ENCODE measurements around the gene RIN1.
"Not testable (repeated sequence)": the region's sequence is repeated elsewhere in the genome, so short reads cannot be mapped to it uniquely, and the experiment has no call there.

The RIN1 gene

DNA sequence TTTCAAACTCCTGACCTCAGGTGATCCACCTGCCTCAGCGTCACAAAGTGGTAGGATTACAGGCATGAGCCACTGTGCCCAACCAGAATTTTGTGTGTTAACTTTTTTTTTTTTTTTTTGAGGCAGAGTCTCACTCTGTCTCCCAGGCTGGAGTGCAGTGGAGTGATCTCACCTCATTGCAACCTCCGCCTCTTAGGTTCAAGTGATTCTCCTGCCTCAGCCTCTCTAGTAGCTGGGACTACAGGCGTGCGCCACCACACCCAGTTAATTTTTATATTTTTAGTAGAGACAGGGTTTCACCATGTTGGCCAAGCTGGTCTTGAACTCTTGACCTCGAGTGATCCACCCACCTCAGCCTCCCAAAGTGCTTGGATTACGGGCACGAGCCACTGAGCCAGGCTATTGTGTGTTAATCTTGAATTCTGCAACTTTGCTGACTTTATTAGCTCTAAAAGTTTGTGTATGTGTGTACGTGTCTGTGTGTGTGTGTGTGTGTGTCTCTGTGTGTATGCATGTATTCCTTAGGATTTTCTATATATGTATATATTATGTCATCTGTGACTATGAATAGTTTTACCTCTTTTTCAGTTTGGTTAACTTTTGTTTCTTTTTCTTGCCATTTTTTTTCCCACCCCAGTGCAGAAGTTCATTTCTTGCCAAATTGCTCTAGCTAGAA, 14.5 kb upstream of the RIN1 start:
- DNase-seq = not testable (repeated sequence)

DNA sequence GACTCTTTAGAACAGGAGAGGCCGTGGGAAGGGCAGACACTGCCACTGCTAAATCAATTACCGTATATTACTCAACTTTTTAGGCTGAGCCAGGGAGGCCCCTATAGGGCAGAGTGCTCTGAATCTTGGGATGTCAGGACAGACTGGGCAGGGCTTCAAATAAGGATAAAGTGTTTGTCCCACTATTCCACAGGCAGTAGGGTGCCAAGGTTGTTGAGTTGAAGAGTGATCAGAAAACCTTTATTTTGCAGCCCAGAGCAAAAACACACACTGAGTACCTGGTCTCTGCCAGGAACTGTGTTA, 12.8 kb upstream of the RIN1 start:
- DNase-seq = no peak

DNA sequence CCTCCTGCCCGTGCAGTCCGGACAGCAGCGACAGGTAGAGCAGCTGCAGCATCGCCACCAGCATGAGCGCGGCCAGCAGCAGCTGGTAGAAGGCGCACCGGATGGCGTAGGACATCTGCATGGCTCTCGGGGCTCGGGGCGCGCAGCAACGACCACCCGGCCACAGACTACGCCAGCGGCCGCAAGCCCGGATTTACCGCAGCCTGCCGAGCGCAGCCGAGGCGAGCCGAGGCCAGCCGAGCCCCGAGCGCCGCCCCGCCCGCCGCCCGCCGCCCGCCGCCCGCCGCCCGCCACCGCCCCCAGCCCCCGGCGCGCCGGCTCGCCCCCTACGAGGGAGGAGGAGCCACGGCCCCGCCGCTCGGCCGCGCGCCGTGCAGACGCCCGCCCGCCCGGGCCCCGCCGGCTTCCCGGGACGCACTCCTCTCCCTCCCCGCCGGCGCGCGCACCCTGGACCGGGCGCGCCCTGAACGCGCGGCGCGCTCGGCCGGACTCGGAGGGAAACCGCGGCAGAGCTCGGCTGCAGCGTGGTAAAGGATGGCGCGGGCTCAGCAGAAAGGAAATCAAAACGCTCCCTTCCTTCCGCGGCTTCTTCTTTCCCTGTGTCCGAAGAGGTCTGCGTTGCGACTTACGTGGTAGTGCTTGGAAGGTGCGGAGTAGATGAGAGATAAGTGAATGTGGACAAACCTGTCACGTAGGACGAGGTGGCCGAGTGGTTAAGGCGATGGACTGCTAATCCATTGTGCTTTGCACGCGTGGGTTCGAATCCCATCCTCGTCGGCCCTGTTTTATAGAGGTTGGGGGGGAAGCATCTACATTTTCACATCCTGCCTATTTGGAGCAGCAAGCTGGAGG, 11.4 kb upstream of the RIN1 start, which contains the start of gene B4GAT1:
TSS of gene B4GAT1 (minus strand) at position 205 of the 852 bp plus-strand sequence. CDS start at position 121, 84 bp downstream.
- DNase-seq = peak; percentile 42

DNA sequence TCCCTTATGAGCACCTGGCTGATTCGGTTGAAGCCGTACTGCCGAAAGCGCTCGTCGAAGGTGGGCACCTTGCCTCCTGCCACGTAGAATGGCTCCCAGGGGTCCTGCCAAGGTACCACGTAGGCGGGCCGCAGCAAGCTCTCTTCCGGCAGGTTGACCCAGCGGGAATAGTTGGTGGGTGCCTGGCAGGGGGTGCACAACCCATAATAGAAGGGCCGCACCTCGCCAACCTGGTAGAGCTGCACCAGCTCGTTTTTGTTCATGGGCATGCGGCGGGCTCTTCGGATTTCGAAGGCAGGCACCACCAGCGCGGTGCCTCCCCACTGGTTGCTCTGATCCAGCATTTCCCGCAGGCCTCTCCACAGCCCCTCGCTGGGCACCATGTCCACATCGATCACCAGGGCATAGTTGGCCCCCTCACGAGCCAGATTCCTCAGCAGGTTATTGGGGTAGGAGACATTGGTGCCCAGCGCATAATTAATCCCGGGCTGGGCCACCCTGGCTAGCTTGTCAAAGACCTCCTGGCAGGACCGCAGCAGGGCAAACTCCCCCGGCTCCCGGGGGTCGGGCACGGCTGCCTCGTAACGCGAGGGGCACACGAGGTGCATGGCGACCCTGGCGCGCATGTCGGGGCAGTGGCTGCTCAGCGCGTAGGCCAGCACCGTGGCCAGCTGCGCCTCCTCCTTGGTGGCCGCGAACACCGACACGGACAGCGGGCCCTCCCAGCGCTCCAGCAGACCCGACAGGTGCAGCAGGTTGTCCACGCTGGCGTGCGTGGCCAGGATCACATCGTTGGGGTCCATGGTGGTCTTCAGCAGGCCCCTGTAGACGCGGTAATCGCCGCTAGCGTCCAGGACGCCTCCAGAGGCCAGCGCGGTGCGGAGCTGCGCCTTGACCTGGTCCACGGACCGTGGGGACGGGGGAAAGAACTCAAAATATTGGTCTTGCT, 10.5 kb upstream of the RIN1 start:
- DNase-seq = no peak

DNA sequence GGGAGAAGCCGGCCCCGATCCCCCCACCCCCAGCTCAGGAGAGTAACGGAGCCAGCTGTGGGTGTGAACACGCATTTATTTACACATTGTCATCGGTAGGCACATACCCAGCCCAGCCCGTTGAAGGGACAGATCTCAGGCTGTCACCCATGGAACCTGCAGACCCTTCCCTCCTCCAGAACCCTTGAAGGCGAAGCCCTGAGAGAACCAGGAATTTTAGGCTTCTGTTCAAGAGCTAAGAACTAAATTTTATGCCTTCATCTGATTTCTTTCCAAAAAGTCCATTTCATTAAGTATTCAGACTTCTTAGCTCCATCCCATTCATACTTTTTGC, 9.0 kb upstream of the RIN1 start:
- DNase-seq = no peak

DNA sequence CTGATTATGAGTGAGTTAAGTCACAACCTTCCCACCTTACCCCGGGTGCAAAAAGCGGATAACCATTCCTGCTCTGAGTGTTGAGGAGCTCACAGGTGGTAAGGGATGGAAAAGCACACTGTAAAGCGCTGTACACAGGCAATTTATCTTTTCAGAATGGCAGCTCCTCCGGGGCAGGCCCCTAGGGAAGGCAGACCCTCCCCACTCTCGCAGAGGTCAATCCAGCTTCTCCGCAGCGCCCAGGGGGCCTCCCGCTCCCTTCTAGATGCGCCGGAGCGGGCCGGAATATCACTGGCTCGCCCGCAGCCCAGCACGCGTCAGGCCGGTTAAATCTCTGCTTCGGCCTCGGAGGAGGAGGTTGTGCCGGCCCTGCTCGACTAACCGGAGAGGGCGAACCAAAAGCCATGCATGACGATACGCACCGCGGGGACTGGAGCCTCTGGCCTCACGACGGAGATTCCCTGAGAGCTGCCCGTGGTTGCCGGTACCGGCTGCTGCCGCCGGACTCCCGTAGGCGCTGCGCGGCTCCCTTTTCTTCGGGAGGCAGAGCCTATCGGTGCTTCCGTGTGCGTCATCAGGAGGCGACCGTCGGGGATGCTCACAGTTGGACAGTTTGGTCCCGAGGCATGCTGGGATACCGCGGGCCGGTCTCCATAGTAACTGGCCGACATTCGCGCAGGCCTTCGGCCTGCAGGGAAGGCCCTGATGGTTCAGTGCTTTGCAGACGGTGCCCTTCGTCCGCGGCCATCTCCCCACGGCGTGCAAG, 8.5 kb upstream of the RIN1 start, which contains the start of gene BRMS1:
TSS of gene BRMS1 (minus strand) at position 555 of the 766 bp plus-strand sequence. CDS start 2,870 bp downstream, outside the sequence.
- peak; percentile 83 for DNase-seq

DNA sequence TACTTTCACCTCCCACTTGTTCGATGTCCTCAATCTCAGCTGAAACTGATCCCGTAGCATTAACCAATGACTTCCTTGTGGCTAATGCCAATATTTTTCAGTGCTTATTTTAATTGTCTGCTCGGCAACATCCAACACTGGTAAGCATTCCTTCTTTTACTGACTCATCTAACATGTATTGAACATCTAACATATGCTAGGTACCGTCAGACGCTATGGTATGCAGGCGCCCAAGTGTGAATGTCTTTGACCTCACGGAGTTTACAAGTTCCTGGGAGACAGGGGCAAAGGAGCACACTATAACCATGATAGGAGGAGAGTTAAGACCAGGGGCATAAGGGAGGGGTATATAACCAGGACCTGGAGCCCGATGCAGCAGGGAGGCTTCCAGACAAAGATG, 6.9 kb upstream of the RIN1 start:
- no peak for DNase-seq

DNA sequence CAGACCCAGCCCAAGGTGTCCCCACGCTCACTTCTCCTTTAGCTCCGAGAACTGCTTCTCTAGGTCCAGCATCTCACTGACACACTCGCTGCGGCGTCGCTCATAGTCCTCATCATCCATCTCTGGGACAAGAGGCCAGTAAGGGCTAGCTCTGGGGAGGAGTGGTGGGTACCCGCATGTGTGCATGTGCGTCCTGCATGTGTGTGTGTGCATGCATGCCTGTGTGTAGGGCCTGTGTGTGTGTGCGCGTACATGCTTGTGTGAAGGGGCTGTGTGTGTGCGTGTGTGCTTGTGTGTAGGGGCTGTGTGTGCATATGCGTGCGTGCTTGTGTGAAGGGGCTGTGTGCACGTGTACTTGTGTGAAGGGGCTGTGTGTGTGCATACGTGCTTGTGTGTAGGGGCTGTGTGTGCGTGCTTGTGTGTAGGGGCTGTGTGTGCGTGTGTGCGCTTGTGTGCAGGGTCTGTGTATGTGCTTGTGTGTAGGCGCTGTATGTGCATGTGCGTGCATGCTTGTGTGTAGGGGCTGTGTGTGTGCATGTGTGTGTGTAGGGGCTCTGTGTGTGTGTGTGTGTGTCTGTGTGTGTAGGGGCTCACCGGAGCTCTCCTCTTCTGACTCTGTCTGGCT, 5.4 kb upstream of the RIN1 start:
- DNase-seq = no peak

DNA sequence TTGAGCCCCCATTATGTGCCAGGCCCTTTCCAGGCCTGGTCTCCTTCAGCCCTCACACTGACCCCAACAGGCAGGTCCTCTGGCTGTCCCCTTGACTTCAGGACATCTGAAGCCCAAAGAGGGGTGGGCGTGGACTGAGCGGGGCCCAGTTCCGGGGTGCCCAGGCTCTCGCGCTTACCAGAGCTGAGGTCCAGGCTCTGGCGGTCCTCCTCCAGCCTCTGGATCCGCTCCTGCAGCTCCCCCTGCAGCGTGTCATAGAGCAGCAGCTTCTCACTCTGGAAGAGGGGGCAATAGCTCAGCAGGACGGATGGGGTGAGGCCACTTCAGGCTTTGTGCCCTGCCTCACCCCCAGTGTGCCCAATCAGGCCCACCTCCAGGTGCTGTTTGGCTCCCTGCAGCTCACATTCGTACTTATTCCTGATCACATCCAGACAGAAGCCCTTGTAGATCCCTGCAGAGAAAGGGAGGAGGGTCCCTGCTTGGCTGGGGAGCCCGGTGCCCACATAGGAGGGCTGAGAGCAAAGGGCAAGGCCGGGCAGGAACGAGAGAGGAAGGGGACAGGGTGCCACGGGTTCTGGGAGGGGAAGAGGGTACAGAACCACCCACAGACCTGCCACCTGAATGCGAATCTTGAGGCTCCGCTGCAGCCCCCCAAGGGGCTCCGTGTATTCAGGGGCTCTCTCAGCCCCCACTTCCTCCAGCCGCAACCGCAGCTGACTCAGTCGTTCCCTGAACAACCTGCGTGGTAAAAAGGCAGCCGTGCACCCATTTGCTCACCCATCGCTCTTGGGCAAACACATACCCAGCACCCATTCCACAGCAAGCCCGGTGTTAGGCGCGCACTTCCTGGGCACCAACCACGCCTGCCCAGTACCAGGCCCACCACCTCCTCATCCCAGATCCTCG, 4.6 kb upstream of the RIN1 start:
- DNase-seq = no peak

DNA sequence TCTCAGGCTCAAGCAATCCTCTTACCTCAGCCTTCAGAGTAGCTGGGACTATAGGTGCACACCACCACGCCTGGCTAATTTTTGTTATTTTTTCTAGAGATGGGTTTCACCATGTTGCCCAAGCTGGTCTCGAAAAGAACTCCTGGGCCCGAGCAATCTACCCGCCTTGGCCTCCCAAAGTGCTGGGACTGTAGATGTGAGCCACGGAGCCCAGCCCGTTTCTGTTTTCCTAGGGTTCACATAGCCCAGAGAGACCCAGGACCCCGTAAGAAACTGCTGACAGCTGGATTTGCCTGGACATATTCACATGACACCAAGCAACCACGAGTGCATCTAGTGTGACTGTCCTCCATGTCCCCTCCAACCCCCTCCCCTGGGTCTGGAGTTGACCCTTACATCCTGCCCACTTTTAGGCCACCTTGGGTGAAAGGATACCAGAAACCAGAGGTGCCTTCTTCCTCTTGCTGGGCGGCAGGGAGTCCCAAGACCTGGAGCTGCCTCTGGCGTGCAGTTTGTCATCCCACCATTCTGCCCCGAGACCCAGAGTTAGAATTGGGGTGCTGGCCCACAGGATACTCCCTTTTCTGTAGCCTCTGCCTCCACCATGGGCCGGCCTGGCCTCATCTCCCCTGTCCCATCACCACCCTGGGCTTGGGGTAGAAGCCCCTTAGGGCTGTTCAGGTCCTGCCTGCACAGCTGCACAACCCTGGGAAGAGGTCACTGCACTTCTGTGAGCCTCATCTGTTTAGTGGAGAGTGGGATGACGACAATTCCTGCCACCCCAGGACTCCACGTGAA, 3.7 kb upstream of the RIN1 start:
- no peak for DNase-seq

DNA sequence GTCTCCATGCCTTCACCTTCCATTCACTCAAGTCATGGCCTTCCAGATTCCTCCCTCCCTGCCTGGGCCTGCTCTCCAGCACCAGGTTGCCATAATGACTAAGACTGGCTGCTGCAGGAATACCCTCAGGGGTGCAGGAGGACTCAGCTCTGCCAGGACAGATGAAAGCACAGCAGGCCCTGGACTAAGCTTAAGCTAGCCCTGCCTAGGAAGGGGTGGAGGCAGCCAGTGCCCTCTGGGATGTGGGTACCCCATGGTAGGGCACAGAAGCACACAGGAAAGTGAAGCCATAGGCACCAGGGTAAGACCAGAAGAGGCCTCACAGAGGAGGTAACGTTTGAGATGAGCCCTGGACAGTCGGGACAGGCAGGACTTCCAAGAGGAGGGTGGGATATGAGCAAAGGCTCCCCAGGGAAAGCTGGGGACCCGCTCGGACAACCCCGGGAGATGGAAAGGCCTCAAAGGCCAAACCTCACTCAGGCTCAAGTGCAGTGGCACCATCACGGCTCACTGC, 3.0 kb upstream of the RIN1 start:
- no peak for DNase-seq

DNA sequence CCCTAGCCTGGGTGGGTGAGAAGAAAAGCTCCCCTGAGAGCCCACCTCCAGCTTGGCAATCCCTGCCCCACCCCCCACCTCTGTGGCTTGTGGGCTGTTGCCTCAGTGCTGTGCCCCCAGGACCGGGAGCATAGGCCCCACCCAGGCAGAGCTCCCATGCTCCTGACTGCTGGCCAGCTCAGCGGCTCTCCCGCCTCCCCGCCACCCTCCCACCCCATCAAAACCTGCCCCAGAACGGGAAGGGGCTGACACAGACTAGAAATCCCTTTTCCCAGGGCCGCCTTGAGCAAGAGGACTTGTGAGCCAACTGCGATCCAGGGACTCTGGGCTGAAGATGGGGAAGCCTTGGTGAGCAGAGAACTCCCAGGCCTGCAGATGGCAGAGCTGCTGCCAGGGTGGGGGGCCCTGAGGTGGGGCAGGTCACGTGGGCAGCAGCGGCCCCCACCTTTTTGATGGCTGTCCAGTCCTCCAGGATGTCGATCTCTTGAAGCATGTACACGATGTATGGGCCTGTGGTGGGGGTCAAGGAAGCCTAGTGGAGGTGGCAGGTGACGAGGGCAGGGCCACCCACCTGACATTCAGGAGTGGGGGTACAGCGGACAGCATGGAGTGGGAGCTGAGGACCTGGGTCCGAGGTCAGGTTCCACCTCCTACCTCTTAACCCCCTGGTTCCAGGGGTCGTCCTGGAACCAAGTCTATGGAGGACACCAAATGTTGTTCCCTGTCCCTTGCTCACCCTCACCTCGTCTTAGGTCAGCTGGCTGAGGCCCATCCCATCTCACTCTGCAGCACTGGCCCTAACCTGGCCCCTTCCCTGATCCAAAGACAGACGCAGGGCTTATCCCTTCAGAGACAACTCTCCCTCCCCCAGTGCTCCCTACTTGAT, 2.3 kb upstream of the RIN1 start:
- DNase-seq = no peak

DNA sequence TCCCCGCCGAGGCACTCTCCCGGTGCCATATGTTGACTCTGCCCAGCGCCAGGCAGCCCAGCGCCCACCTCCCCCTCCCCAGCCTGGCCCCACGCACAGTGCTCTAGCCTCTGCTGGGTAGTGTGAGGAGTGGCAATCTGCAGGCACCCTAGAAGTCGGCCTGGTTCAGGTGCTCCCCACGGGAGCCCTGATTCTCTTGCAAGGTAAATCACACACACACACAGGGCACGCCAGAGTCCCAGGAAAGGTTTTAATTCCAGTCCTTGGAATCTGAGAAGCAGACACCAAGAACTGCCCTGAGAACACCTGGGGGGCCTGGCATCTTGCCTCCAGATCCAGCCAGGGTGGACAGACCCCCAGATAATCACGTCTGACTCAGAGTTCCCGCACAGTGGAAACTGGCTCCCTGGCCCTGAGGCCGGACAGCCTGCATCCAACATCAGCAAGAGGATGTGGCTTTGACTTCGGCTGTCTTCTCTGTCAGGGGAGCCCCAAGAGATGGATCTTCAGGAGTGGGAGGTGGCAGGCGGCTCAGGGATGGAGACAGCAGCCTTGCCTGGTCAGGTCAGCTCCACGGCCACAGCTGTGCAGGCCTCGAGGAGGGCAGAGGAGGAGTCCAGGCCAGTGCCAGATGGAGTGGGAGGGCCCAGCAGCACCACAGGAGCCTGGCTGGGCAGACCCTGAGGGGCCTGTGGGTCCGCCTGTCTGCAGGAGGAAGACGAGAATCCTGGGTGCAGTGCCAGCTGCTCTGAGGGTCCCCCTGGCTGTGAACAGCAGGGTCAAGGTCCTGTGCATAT, 1.1 kb upstream of the RIN1 start:
- DNase-seq = no peak

DNA sequence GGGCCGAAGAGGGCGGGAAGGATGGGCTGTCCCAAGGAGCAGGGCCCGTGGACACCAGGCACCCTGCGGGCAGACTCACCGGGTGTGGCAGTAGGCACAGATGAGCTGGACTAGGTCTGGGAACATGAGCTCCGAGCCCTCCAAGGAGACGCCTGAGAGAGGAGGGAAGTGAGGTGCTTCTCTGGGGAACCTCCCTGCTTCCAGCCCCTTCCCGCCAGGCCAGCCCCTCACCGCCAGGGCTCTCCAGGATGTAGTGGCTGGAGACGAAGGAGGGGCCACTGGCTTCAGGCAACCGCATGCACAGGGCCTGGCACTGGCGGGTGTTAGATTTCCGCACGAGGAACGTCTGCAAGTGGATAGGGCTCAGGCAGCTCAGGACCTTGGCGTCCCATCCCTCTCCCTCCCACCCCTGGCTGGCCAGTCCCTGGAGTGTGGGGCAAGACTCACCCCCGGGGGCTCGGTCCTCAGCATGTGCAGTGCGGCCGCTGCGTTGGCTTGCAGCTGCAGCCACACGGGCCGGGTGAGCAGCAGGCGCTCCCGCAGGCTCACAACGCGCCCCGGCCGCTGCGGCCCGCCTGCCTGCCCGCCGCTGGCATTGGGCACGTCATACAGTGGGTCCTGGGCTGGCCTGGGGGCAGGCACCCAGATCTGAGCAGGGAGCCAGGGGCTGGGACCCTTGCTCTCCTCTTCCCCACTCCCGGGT, 552 bp downstream of the RIN1 start:
- DNase-seq = no peak

DNA sequence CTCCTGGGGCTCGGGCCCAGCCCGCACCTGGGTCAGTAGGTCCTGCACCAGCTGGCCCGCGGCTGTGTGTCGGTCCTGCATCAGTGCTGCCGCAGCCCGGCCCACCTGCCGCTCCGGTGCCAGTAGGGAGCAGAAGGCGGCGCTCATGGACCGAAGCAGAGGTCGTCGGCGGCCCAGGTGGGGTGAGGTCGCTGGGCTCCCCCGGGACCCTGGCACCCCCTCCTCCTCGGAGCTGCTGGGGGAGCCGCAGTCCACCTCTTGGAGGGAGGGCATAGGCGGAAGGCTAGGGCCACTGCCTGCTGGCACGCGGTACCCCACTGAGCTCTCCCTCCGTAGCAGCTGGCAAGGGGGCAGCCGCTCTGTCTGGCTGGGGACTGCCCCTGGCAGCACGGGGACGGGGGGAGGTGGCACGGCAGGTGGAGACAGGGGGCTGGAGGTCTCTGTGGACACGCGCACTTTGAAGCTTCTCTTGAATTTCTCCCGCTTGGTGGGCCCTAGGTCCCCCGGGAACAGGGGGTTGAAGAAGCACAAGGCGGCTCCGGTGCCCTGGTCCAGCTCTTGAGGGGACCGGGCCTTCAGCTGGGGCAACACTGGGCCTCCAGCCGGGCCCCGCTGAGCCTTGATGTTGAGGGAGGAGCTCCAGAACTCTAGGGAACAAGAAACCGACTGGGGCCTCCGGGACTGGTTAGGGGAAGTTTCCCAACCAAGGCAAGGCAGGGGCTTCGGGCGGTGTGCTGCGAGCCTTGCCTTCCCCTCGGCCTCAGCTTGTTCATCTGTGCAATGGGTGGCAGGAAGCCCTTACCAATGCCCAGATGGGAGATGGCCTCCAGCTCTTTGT, 1.4 kb downstream of the RIN1 start:
- no peak for DNase-seq

DNA sequence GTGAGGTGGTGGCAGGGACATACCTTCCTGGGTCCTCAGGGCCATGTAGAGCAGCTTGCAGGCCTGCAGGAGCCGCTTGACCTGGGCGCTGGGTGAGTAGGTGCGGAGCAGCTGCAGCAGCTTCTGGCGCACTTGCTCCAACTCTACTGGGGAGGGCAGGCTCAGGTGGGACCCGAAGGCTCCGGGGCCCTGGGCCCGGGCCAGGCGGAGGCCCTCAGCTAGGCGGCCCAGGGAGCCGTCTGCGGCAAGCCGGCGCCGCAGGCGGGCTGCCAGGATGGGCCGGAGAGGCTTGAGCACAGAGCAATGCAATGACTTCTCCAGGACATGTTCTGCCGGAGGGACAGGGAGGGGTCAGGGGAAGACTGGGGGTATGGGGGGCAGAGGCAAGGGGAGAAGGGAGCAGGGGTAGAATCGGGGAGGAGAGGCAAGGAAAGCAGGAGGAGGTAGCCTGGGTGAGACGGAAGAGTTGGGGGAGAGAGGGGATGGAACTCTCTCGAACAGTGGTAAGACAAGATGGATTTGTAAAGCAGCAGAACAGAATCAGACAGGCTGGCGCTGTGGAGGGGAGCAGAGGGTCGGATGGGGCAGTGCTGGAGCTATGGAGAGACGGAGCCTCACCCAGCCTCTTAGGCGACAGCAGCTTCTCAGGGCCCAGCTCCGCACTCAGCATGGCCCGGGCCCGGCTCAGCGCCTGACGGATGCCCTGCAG, 2.2 kb downstream of the RIN1 start:
- DNase-seq = no peak
